AG09309 (cell line): ENCODE data around the gene CCDC183.

Experiments used
- DNase-seq: peaks from one replicate; pipeline ENCODE4 v3.0.0-alpha.2; 2010; ENCODE audit warnings: low read depth
- H3K4me3 ChIP-seq: 2 replicates; pipeline ENCODE4 v1.5.1; 2011; ENCODE audit warnings: mild to moderate bottlenecking, low read depth, low read length, moderate library complexity; ENCODE audit not compliant: control insufficient read depth
- CTCF ChIP-seq: IDR thresholded peaks from 2 replicates; pipeline ENCODE4 v1.5.1; 2011; ENCODE audit warnings: mild to moderate bottlenecking, low read depth, low read length, inconsistent platforms; ENCODE audit not compliant: insufficient read depth, control insufficient read depth; ENCODE audit errors: missing control alignments

CCDC183 gene

GRCh38 chr9:136857166-136857565 lies 61.0 kb downstream of the CCDC183 start:
- TF ChIP-seq CTCF, result no peak
- DNase-seq, result no peak
- no peak overlapping the region for H3K4me3 ChIP-seq
